GM21619 (cell line): Measurements from ENCODE around the gene MBD4.
"Not testable (repeated sequence)": the region's sequence is repeated elsewhere in the genome, so short reads cannot be mapped to it uniquely, and the experiment has no call there.

Source experiments
- ATAC-seq: cut with Tn5 transposase; IDR thresholded peaks from one replicate; pipeline ENCODE4 v1.9.1; 2021; ENCODE audit not compliant: unreplicated experiment

Gene MBD4

DNA sequence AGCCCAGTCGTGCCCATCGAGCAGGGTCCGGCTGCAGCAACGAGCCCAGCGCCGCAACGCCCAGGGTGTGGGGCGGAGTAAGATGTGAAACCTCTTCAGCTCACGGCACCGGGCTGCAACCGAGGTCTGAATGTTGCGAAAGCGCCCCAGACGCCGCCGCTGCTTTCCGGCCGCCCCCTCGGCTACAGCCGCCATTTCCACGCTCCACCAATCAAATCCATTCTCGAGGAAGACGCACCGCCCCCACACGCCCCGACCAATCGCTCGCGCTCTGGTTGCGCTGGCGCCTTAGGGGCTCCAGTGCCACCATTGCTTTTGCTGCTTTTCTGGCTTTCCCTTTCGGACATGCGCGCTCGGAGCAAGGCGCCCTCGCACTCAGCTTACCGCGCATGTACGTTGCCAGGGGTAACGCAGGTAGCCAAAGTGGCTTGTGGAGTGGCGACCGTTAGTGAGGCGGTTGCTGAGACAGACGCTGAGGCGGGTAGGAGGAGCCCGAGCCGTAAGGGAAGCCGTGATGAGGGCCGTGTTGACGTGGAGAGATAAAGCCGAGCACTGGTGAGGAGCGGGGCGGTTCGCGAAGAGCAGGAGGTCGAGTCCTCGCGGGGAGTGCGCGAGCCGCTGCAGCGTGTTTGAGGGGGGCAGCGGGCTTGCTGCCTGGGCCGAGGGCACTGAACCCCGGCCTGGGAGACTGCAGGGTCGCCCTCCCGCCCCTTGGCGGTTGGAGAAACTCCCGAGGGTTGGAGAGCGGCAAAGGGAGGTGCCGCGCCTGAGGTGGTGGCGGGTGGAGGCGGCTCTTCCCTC lies at the start of gene MBD4, which contains the start of gene IFT122:
Gene MBD4 (minus strand): TSS at position 132 of the 801 bp plus-strand sequence. CDS start 115 bp downstream, at position 17.
Gene IFT122 (plus strand): TSS at position 408 of the 801 bp plus-strand sequence. CDS start 107 bp downstream, at position 515.
- peak; percentile 85 for ATAC-seq

DNA sequence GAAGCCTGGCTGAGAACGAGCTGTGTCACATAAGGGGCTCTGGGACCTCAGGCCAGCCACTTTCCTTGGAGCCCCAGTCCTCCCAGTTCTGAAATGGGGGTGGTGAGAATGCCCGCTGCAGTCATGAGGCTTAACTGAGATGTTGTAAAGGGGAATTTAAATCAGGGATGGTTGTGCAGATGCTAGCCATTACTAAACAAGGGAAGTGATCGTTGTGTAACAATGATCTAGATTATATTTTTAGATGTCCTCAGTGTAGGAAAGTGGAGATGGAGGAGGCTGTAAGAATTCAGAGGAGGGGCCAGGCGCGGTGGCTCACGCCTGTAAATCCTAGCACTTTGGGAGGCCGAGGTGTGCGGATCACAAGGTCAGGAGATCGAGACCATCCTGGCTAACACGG lies 49.5 kb upstream of the MBD4 start:
- not testable (repeated sequence) for ATAC-seq

DNA sequence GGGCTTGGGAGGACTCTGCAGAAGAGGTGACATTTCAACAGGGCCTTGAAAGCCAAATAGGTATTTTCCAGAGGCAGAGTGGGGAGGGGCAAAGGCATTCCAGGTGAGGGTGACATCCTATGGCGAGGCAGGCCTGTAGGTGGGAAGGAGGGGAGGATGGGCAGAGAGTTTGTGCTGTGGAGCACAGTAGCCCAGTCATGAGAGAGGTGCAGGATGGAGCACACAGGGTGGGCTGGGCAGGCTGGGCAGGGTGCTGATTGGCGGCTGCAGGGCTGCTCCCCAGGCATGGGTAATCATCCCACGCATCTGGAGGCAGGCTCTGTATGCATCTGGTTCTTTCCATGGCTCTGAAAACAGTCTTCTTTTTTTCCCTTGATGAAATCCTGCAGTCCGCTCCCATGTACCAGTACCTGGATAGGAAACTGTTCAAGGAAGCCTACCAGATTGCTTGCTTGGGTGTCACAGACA lies 48.2 kb upstream of the MBD4 start:
- ATAC-seq = not testable (repeated sequence)

DNA sequence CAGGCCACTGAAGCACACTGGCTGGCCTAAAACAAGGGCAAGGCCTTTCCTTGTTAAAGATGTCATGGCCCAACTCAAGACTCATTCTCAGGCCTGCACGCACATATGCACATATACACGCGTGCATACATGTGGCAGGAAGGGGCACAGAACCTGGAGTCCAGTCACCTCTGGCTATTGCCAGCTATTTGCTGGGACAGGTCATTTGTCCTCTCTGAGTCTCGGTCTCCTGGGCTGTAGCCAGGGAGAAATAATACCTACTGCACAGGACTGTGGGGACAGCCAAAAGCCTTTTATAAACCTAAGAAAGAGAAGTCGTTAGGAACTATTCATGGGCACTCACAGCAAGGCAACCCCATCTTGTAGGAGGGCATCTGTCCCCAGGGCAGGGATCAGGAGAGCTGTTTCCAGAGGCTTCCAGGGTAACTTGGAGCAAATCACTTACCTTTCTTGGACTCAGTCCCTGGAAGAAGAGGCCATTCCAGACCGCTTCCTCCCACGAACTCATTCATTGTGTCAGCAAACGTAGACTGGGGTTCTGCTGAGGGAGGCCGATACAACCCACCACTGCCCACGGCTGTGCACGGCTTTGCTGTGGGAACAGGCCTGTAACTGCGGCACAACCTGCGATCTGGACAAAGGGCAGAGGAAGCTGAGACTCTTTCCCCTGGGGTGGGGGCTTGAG lies 47.6 kb upstream of the MBD4 start:
- no peak for ATAC-seq

DNA sequence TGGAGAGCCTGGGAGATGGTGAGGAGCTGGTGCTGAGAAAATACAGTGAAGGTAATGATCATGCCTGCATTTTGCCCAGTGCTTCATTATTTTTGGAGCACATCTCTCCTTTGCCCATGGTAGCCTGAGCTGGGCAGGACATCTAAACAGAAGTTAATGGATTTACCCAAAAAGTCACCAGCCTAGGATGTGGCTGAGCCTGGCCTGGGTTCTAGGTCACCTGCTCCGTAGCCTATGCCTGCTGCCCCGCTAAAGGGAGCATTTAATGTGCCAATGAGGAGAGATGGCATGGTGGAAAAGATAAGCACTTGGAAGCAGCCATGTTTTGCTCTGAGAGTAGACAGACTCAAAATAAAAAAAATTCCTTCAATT lies 46.9 kb upstream of the MBD4 start:
- no peak for ATAC-seq

DNA sequence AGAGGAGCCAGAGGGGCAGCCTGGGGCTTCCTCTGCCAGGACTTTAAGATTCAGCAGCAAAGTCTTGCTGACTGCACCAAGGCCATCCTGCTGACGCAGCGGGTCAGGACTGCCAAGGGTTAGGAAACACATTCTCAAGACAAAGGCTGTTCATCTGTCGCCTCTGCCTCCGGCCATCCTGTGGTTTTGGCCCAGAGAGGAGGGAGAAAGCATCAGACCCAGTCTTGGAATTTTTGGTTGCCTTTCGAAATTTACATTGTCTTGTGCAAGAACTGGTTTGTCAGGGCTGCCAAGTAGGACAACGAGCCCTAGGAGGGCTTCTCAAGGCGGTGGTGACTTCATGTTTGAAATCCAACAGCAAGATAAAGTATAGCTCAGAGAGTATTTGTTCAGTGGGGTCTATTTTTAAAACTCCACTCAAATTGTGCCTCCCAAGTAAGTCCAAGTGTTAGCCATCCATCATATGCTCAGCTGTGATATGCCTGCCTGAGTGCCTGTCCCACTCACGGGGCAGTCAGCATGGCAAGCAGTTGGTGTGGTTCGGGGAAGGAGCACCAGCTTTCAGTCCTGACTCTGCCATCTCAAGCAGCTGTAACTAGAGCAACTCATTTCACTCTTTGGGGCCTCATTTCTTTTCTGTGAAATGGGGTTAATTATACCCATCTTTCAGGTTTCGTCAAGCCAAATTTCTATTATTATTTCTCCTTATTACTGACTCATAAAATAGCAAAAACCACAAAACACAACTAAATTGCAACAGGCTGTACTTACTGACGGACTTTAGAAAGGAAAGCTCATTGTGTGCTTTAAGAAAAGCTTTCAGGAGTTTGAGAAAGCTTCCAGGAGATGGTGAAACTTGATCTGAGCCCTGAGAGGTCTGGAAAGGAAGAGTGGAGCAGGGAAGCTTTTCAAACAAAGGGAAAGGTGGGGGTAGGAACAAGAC lies 46.2 kb upstream of the MBD4 start:
- no peak for ATAC-seq

DNA sequence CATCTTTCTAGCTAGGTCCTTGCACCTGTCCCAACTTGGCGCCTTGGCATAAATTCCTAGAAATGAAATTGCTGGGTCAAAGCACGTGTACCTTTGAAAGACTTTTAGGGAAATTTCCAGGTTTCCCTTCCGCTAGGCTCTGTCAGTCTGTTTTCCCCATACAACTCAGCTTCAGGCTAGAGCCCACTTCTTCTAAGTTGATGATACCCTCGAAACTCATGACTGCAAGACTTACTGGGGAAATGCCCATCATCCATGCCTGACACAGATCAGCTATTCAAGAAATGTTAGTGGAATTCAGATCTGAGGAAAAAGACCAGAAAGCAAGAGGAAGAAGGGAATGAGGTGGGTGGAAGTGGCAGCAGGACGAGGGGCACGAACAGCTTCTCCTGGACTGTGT lies 45.4 kb upstream of the MBD4 start:
- not testable (repeated sequence) for ATAC-seq

DNA sequence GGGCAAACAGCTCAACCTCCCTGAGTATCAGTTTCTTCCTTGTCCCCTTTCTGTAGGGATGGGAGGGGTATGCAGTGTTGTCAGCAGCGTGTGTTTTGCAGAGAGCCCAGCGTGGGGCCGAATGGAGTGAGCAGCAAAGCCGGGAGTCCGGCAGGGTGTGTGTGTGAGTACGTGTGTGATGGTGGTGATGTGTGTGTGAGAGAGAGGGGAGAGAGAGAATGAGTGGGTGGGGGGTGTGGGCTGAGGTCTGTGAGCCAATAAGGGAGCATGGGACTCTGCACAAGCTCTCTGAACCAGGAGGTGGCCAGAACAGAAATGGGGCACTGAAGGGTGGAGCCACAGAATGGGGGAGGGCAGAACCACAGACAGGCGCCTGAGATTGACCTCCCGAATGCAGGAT lies 44.1 kb upstream of the MBD4 start:
- ATAC-seq = no peak

DNA sequence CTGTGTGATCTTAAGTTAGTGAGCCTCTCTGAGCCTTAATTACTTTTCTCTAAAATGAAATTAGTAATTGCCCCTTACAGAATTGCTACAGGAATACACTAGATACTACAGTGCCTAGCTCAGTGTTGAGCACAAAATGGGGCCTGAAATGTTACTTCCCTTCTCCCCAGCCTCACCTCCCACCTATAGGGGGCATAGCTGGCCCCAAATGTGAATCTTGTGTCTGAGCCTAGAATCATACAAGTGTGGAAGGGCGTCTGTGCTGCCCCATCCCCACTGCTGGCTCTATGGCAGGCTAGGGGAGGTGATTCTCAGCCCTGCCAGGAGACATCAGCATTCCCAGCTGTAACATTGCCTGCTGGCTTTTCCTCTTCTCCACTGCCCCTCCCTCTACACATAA lies 43.0 kb upstream of the MBD4 start:
- ATAC-seq = no peak

DNA sequence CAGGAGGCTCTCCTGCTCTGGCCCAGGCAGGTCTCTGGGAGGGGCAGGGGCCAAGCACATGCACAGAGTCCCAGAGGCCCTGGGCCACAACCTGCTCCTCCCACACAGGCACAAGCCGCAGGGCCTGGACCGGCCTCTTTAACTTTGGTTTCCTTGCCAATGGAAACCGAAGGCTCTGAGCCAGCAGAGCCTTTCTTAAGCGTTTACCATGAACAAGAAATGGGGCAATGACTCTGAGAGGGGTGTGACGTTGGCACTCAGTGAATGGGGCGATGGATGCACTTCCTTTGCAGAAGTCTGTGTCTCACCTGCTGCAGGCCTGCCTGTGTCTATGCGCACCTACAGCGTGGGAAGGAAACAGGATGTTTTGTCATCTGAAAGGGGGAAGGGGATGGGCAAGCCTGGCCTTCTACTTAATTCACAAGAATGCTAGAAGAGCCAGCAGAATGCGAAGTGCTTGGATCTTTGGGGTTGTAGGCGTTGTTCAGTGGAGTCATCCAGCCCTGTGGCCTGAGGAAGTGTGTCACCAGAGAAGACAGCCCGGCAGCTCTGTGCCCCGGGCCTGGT lies 42.1 kb upstream of the MBD4 start:
- no peak for ATAC-seq

DNA sequence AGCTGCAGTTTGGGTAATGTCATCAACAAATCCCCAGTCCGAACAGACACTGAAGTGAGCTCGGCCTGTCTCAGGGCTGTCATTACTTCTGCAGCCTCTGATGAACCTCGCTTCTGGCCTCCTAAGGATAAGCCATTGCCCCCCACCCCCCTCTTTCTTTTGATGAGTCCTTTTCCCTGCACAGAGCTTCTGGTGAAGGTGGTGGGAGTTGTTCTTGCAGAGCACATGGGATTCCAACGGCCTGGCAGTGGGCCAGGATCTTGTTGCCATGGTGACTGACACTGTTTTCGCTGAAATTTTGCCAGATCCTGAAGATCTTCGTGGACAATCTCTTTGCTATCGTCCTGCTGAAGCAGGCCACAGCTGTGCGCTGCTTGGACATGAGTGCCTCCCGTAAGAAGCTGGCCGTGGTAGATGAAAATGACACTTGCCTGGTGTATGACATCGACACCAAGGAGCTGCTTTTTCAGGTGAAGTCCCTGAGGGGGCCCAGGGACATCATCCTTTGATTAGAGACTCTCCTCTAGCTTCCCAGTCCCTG lies 41.5 kb upstream of the MBD4 start:
- not testable (repeated sequence) for ATAC-seq

DNA sequence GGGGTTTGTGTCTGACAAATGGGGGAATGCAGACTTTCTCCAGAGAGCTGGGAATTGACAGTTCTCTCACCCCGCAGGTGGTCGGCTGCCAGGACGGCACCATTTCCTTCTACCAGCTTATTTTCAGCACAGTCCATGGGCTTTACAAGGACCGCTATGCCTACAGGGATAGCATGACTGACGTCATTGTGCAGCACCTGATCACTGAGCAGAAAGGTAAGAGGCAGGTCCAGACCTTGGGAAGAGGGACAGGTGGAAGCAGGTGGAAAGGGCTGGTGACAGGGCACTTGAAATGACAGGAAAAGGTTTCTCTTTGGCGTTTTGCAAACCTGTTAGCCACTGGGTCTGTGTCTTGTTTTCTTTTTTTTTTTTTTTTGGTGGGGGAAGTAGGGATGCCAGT lies 36.8 kb upstream of the MBD4 start:
- no peak for ATAC-seq

DNA sequence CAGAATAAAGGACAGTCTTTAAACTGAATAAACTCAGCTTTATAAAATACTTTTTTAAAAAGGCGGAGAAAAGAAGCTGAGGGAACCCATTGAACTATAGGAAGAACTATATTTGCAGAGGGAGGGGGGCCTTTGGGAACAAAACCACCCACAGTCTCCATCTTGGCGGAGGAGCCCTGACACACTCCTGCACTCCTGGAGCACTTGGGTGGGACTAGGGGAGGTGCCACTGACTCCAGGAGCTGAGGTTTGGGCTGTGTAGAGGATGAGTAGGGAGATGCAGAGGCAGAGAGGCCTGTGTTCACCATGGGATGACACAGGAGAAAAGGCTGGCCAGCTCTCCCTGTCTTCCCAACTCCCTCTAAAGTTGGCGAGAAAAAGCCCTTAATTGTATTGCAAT lies 36.1 kb upstream of the MBD4 start:
- no peak for ATAC-seq

DNA sequence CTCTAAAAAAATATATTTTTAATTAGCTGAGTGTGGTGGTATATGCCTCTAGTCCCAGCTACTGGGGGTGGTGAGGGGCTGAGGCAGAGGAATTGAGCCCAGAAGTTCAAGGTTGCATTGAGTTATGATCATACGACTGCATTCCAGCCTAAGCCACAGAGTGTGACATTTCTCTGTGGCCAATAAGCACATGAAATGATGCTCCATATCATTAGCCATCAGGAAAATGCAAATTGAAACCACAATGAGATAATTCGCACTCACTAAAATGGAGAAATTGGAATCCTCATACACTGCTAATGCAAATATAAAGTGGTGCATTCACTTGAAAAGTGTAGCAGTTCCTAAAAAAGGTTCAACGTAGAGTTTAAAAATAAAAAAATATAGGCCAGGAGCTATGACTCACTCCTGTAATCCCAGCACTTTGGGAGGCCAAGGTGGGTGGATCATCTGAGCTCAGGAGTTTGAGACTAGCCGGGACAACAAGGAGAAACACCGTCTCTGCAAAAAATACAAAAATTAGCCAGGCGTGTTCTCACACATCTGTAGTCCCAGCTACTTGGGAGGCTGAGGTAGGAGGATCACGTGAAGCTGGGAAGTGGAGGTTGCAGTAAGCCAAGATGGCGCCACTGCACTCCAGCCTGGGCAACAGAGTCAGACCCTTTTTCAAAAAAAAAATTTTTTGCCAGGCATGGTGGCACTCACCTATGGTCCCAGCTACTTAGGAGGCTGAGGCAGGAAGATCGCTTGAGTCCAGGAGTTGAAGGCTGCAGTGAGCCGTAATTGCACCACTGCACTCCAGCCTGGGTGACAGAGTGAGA lies 35.4 kb upstream of the MBD4 start:
- ATAC-seq = no peak

DNA sequence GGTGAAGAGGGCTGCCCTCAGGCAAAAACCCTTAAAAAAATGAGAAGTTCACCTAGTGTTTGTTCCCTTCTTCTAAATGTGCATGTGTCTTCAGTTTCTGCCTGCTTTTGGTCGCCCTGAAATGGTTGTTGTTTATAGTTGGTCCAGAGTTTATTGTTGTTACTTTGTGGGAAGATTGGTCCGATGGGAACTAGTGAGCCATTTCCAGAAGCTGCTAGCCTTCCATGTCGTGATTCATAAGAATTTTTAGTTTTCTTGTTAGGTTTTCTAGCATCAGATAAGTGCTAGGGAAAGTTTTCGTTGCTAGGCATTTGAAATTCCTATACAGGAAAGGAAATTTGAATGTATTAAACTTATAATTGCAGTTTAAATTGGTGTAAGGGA lies 34.0 kb upstream of the MBD4 start:
- no peak for ATAC-seq

DNA sequence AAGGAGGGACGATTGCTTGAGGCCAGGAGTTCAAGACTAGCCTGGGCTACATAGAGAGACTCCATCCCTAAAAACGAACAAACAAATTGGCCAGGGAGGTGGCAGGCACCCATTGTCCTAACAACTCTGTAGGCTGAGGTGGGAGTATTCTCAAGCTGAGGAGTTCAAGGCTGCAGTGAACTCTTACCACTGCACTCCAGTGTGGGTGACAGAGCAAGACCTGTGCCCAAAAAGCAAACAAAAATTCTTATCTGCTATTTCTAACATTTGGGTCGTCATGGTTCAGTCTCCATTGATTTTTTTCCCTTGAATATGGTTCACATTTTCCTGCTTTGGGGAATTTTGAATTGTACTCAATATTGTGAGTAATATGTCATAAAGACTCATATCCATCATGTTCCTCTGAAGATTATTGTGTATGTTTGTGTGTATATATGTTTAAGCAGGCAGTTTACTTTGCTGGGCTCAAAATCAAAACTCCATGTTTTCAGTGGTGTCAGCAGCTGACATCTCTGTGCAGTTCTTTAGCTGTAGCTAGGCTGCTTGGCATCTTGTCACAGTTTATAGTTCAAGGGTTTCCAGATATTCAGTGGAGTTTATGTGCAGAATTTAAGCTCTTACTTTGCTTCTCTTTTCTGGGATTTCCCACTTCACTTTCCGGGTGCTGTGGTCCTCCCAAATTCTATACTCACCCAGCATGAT lies 33.5 kb upstream of the MBD4 start:
- no peak for ATAC-seq

DNA sequence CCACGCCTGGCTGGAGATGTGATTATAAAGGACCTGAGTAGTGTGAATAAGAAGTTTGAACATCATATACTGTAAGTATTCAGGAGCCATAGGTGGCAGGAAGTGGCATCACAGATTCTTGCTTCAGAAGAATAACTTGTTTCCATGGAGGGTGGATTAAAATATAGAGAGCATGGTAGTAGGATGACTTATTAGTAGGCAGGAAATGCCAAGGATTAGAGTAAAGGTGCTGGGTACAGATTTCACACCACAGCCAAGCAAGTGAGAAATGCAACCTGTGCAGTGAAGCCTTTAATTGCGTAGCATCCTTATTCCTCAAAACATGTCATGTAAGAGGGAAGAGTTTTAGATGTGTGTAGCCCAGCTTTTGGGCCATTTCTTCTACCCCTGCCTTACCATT lies 31.1 kb upstream of the MBD4 start:
- no peak for ATAC-seq

DNA sequence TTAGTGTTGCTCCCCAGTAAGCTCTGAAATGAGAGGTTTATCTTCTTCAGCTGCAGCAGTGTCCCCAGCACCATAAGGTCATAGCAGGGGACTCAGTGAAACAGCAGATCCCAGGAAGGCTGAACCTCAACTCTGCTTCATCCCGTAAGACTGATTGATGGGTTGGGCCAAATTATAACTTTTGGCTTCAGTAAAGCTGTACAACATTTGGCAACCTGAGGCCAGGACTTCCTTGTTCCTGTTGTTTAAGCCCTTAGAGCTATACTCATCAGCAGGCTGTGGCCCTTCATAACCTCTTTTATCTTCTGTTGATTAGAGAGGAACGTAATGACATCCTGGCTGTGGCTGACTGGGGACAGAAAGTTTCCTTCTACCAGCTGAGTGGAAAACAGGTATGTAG lies 29.3 kb upstream of the MBD4 start:
- ATAC-seq = no peak

DNA sequence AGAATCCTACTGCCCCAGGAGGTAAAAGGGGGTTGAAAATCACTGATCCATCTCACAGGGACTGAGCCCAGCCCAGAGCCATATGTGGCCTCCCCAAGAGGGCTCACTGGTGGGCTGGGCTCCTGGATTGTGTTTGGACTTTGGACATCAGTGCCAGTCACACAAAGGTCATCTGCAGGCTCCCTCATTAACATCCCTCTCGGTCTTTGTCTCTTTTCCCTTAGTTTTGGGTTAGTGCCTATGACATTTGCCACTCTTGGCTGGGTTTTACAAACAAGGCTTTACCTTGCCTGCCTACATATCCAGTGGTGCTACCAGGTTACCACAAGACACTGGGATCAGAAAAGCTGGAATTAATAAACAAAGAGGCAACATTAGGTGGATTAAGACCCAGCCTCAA lies 28.2 kb upstream of the MBD4 start:
- ATAC-seq = no peak
